IMR-90 (cell line): ENCODE measurements around the gene PLPP3. TPM values are rescaled to one million over a fixed set of nuclear protein-coding genes. Genes with fewer than 3 reads are reported as not detected.

Experiments
- ATAC-seq: fragments of 200-7000 bp; cut with Tn5 transposase; 2 replicates; pipeline ENCODE4 v1.9.1; 2020; ENCODE audit warnings: low read depth, mild to moderate bottlenecking, moderate library complexity
- BruUV-seq: library from RNA; stranded (reverse); fragments of 400-500 nt; replicated peaks from 2 replicates; lab custom pipeline; 2021; lab: Mats Ljungman, UMichigan
- CTCF ChIA-PET: fragments of 300-600 bp; formaldehyde crosslinking; extraction: SDS; loops from one replicate; lab custom pipeline; 2021; ENCODE audit warnings: antibody characterized with exemption; lab: Yijun Ruan, JAX
- POLR2A ChIA-PET: fragments of 300-600 bp; sonication (Branson Sonifier 250); formaldehyde crosslinking; loops from one replicate; lab custom pipeline; 2022; ENCODE audit warnings: antibody characterized with exemption; ENCODE audit not compliant: unreplicated experiment; lab: Charles Lee
- DNase-seq: peaks from one replicate; pipeline ENCODE4 v3.0.0; 2013
- H2AFZ ChIP-seq: replicated peaks from 2 replicates; pipeline ENCODE3; 2013; ENCODE audit warnings: low read length, mild to moderate bottlenecking; ENCODE audit not compliant: poor library complexity
- H2AK5ac ChIP-seq: 2 replicates; pipeline ENCODE4 v1.6.1; 2013; ENCODE audit warnings: low read depth, low read length, inconsistent platforms
- H2AK9ac ChIP-seq: replicated peaks from 2 replicates; pipeline ENCODE3; 2013; ENCODE audit warnings: mild to moderate bottlenecking, low read depth, low read length, moderate library complexity; ENCODE audit not compliant: poor library complexity
- H2BK120ac ChIP-seq: 2 replicates; pipeline ENCODE4 v1.6.1; 2013; ENCODE audit warnings: low read depth, low read length, inconsistent platforms
- H2BK15ac ChIP-seq: 3 replicates; pipeline ENCODE4 v1.6.1; 2013; ENCODE audit warnings: low read depth, low read length, inconsistent platforms
- H2BK20ac ChIP-seq: 2 replicates; pipeline ENCODE4 v1.6.1; 2013; ENCODE audit warnings: low read depth, mild to moderate bottlenecking, inconsistent platforms, low read length, moderate library complexity
- H2BK5ac ChIP-seq: 2 replicates; pipeline ENCODE4 v1.6.1; 2013; ENCODE audit warnings: mild to moderate bottlenecking, low read depth, low read length, inconsistent platforms; ENCODE audit not compliant: poor library complexity, severe bottlenecking
- H3K14ac ChIP-seq: replicated peaks from 2 replicates; pipeline ENCODE4 v1.6.1; 2013; ENCODE audit warnings: low read depth, low read length, inconsistent platforms
- H3K18ac ChIP-seq: 2 replicates; pipeline ENCODE4 v1.6.1; 2013; ENCODE audit warnings: low read depth, low read length, control low read depth
- H3K23ac ChIP-seq: 2 replicates; pipeline ENCODE4 v1.6.1; 2013; ENCODE audit warnings: low read depth, low read length, inconsistent platforms
- H3K27ac ChIP-seq: 2 replicates; pipeline ENCODE4 v1.5.1; 2013; ENCODE audit warnings: mild to moderate bottlenecking, control low read depth, low read length; ENCODE audit not compliant: insufficient read depth
- H3K27me3 ChIP-seq: 2 replicates; pipeline ENCODE4 v1.6.1; 2013; ENCODE audit warnings: low read length; ENCODE audit not compliant: control insufficient read depth, insufficient read depth
- H3K36me3 ChIP-seq: 2 replicates; pipeline ENCODE4 v1.6.1; 2013; ENCODE audit warnings: low read length, mixed read lengths; ENCODE audit not compliant: control insufficient read depth, insufficient read depth
- H3K4ac ChIP-seq: 2 replicates; pipeline ENCODE4 v1.6.1; 2013; ENCODE audit warnings: low read depth, low read length, inconsistent platforms
- H3K4me1 ChIP-seq: 2 replicates; pipeline ENCODE4 v1.6.1; 2013; ENCODE audit warnings: low read length, mixed read lengths; ENCODE audit not compliant: control insufficient read depth, insufficient read depth
- H3K4me2 ChIP-seq: 2 replicates; pipeline ENCODE4 v1.6.1; 2013; ENCODE audit warnings: low read depth, mild to moderate bottlenecking, control low read depth, low read length, moderate library complexity
- H3K4me3 ChIP-seq: 2 replicates; pipeline ENCODE4 v1.5.1; 2013; ENCODE audit warnings: low read depth, mild to moderate bottlenecking, control low read depth, low read length, moderate library complexity; ENCODE audit not compliant: insufficient read depth
- H3K56ac ChIP-seq: 2 replicates; pipeline ENCODE4 v1.6.1; 2013; ENCODE audit warnings: low read length, inconsistent platforms; ENCODE audit not compliant: insufficient read depth; ENCODE audit errors: extremely low read depth
- H3K79me1 ChIP-seq, 2 experiments: 2 replicates each; pipeline ENCODE4 v1.6.1; 2013; ENCODE audit warnings: low read length in 2 of 2, inconsistent platforms in 1 of 2, low read depth in 1 of 2
- H3K9ac ChIP-seq: 2 replicates; pipeline ENCODE4 v1.6.1; 2013; ENCODE audit warnings: low read depth, low read length, control low read depth
- H3K9me1 ChIP-seq: 2 replicates; pipeline ENCODE4 v1.6.1; 2013; ENCODE audit warnings: low read length, inconsistent platforms; ENCODE audit not compliant: insufficient read depth
- H3K9me3 ChIP-seq: 2 replicates; pipeline ENCODE4 v1.6.1; 2013; ENCODE audit warnings: low read length; ENCODE audit not compliant: control insufficient read depth, insufficient read depth
- H4K20me1 ChIP-seq: 2 replicates; pipeline ENCODE4 v1.6.1; 2013; ENCODE audit warnings: low read length, inconsistent platforms; ENCODE audit not compliant: insufficient read depth
- H4K5ac ChIP-seq: 2 replicates; pipeline ENCODE4 v1.6.1; 2013; ENCODE audit warnings: mild to moderate bottlenecking, low read depth, low read length, control low read depth
- H4K8ac ChIP-seq, 2 experiments: 2 replicates each; pipeline ENCODE4 v1.6.1; 2013; ENCODE audit warnings: low read depth in 2 of 2, low read length in 2 of 2, control low read depth in 1 of 2, inconsistent platforms in 1 of 2
- H4K91ac ChIP-seq: 2 replicates; pipeline ENCODE4 v1.6.1; 2013; ENCODE audit warnings: low read depth, low read length, inconsistent platforms; ENCODE audit not compliant: insufficient read depth
- BHLHE40 ChIP-seq: fragments of 150-350 bp; IDR thresholded peaks from 2 replicates; pipeline ENCODE4 v1.6.1; 2016; ENCODE audit warnings: mild to moderate bottlenecking, low read depth, low read length
- MAFK ChIP-seq: IDR thresholded peaks from 2 replicates; pipeline ENCODE4 v1.6.1; 2012; ENCODE audit warnings: low read depth, low read length, improper control_type of control experiment
- POLR2A ChIP-seq: IDR thresholded peaks from 2 replicates; pipeline ENCODE4 v1.6.1; 2012; ENCODE audit warnings: mild to moderate bottlenecking, low read depth, low read length
- WGBS, 2 experiments: methylation state at CpG; one replicate each; pipeline versions ENCODE4 v1.1.5 to v1.1.7; 2013; ENCODE audit warnings: missing lambda C conversion rate in 2 of 2; ENCODE audit not compliant: insufficient read length in 1 of 2; ENCODE audit errors: extremely low coverage in 2 of 2; 5-methylcytosine and 5-hydroxymethylcytosine counted together
- dilution Hi-C: fragments of 300-500 bp; cut with HindIII; formaldehyde crosslinking; loops from one replicate; pipeline ENCODE4 v1.14.3; 2018; ENCODE audit warnings: low sequenced_read_pairs; ENCODE audit not compliant: unreplicated experiment
- in situ Hi-C: fragments of 300-500 bp; cut with MboI; formaldehyde crosslinking; loops from 3 replicates; pipeline ENCODE4 v1.14.3; 2019; ENCODE audit warnings: low sequenced_read_pairs, inconsistent platforms, mixed read lengths
- intact Hi-C: fragments of 100-400 bp; cut with micrococcal nuclease; formaldehyde crosslinking; loops from 2 replicates; pipeline ENCODE4 v1.10.0; 2022
- polyA plus RNA-seq, 3 experiments: library from polyadenylated mRNA; depleted of rRNA; stranded (reverse); fragments of >200 nt; gene quantifications; 2 replicates each; pipeline ENCODE4 v1.2.3, GENCODE V29; 2012; ENCODE audit warnings: low replicate concordance in 1 of 3
- total RNA-seq: library from RNA; depleted of rRNA; stranded (reverse); fragments of >200 nt; gene quantifications from 2 replicates; pipeline ENCODE4 v1.2.3, GENCODE V29; 2012

The PLPP3 gene
- total and polyA plus RNA-seq, 2 of the 4 experiments (the other 2 are of a cell fraction): 49.9 to 56.6 TPM

DNA sequence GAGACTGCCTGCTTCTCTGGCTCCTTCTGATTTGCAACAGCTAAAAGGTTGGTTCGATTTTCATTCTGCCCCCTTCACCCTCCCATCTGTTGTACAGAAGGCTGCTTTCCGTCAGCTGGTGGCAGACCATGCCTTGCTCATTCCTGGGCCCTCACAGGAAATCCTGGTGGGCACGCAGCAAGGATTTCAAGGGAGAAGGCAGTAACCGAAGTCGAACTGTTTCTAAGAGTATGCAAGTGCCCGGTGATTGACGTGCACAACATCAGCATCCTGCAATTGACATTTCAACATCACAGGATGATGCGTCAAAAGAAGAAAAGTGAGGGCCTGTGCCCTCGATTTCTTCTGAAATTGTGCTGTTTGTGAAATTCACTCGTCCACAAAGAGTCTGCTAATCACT is 83.8 kb downstream of the PLPP3 start:
- Histone ChIP-seq H3K9me1 (0 out of 2 replicates have a peak, but pooled peaks cover 3% of the 10 kb centered on the region), H2AFZ (no peak overlapping the region), H3K27me3 (no peaks in the 10 kb centered on the region), H3K4me1 (no peaks in the 10 kb centered on the region; the same call in 1 of the 2 replicates), H2BK5ac (no peak overlapping the region), H3K4me3 (no peak overlapping the region), H4K8ac (no peak overlapping the region), H2AK9ac (no peak overlapping the region), H2BK20ac (no peak overlapping the region), H3K23ac (no peak overlapping the region), H4K20me1 (peaks cover 5% of the 10 kb centered on the region), H3K18ac (no peak overlapping the region), H3K4me2 (no peak overlapping the region), H2BK15ac (no peak overlapping the region), H2BK120ac (no peak overlapping the region), H2AK5ac (no peak overlapping the region), H4K5ac (no peak overlapping the region), H4K91ac (no peak overlapping the region), H3K27ac (no peak overlapping the region), H3K14ac (no peak overlapping the region), H3K36me3 (peaks cover 58% of the 10 kb centered on the region), H3K9me3 (no peaks in the 10 kb centered on the region), H3K9ac (no peak overlapping the region), H3K56ac (no peak overlapping the region), H3K4ac (no peak overlapping the region), H3K79me1 (peaks cover 12 to 26% of the 10 kb centered on the region in 2 experiments)
- no TSS peak for BruUV-seq
- dilution Hi-C loops (no loop called here), in situ Hi-C loops (loop anchor here (10.0 kb wide), 1 partner anchor 1211 kb away; no protein-coding TSS in a partner anchor), intact Hi-C loops (loop anchor here (10.0 kb wide), 1 partner anchor 1211 kb away; no protein-coding TSS in a partner anchor)
- TF ChIP-seq MAFK: no peak
- no peak for TF ChIP-seq POLR2A
- no peak for TF ChIP-seq BHLHE40
- no peak for DNase-seq
- no CpG with 5 or more reads among the region's 10 CpGs for WGBS, 2 experiments
- POLR2A ChIA-PET: no interaction called here
- no peak for ATAC-seq
- CTCF ChIA-PET: no interaction called here
